NCI-H2227 (cell line): Measurements from ENCODE around the gene SLC66A3.
A peak's percentile ranks its signal among the peaks of the same experiment; 100 is the strongest.
"Not testable (repeated sequence)": the region's sequence is repeated elsewhere in the genome, so short reads cannot be mapped to it uniquely, and the experiment has no call there.

ENCODE experiments used
- DNase-seq: peaks from one replicate; lab custom pipeline; 2025; ENCODE audit not compliant: unreplicated experiment; lab: John Stamatoyannopoulos, UW

SLC66A3 gene

DNA sequence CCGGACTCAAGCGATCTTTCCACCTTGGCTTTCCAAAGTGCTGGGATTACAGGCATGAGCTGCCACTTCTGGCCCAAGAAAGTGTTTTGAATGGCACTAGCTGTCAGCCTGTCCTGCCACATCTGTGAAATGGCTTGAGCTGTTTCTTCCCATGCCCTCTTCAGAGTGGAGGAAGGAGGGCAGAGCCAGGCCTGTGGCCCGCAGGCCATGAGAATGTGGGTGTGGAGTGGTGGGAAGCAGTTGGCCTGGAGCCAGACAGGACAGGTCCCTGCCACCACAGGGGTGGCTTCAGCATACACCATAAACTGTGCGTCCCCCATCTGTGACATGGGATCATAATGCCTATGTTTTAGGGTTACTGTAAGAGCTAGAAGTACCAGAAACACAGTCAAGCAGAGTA lies 6.5 kb downstream of the SLC66A3 start:
- no peak for DNase-seq

DNA sequence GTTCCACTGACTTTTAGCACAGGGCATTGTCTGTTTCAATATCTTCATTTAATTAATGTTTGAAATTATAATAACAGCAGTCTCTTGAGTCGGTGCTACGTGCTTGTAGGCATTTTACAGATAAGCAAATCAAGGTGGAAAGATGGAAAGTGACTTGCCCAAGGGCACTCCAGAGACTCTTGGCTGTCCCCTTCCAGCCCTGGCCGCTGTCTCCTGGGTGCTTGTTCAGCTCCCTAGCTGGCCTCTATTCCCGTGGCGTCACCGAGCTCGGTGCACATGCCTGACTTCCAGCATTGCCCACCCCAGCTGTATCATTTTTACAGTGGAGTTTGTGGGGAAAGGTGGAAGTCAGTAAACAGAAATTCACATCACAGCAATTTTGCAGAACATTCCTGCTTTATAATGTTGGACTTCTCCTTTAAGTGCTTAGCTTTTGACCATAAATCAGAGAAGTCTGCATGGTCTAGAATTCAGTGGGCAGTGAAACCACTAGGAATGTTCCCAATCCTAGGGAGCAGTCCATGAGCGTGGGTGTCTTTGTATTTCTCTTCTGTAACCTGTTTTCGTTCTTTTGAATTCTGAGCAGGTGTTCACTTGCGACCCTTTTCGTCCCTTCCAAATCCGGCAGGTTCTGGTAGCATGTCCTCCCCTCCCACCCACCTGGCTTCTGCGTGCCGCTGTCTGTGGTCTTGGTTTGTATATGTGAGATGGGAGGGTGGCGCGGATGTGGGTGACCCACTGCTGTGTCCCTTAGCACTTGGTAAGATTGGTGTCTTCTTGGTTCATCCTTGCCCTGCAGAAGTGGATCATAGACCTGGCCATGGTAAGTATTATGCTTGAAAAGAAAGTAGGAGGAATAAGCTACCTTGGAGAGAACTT lies 8.4 kb downstream of the SLC66A3 start:
- no peak for DNase-seq

DNA sequence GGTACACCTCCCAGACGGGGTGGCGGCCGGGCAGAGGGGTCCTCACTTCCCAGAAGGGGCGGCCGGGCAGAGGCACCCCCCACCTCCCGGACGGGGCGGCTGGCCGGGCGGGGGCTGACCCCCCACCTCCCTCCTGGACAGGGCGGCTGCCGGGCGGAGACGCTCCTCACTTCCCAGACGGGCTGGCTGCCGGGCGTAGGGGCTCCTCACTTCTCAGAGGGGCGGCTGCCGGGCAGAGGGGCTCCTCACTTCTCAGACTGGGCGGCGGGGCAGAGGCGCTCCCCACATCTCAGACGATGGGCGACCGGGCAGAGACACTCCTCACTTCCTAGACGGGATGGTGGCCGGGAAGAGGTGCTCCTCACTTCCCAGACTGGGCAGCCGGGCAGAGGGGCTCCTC lies 9.8 kb downstream of the SLC66A3 start:
- not testable (repeated sequence) for DNase-seq

GRCh38 chr2:11166476-11166875 lies 11.2 kb downstream of the SLC66A3 start:
- DNase-seq = no peak

DNA sequence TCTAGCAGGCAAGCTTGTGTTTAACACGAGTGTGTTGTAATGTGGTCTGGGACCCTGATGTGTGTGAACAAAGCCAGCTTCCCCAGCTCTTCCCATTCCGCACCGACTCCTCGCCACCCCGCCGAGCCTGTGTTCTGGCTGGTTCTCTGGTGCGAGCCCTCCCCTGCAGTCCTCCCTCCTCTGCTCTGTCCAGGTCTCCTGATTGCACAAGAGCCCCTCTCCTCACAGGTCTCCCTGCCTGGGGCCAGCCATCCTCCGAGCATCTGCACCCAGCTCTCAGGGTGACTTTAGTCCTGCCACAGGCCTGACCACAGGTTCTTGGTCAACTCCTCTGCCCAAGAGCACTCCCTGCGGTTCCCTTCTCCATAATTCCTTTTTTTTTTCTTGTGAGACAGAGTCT lies 13.2 kb downstream of the SLC66A3 start:
- no peak for DNase-seq

DNA sequence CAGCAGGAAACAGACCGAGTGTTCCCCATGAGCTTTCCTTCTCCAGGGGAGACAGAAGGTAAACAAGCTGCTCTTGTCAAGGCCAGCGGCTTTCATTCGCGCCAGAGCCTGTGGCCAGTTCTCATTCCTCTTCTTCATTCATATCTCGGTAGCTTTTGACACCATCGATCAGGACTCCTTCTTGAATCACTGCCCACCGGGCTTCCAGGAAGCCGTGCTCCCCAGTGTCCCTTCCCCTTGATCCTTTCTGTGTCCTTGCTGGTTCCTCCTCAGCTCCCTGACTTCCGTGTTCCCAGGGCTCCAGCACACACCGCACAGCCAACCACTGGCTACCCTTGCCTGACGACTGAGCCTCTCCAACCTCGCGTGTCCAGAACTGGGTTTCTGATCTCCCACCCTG lies 14.1 kb downstream of the SLC66A3 start:
- no peak for DNase-seq

- no peak for DNase-seq
Observed at GRCh38 chr2:11174222-11174621, 19.0 kb downstream of the SLC66A3 start.

GRCh38 chr2:11175293-11175795 lies 20.1 kb downstream of the SLC66A3 start:
- no peak for DNase-seq

GRCh38 chr2:11177871-11178690 lies 22.8 kb downstream of the SLC66A3 start:
- peak; percentile 75 for DNase-seq

DNA sequence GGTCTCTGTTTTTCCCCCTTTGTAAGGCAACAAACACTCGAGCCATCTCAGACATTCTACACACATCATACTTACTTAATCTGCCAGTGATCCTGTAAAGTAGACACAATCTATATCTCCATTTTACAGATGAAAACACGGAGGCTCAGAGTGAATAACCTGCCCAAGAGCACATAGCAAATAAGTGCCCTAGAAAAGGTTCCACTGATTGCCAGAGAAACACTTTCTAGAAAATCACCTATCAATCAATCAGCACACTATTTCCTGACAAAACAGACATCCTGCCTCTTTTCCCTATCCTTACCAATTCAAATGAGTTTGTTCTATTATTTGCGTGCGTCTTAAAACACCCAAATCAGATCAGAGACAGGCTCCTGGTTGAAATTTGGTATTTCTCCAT lies 23.9 kb downstream of the SLC66A3 start:
- DNase-seq = no peak

DNA sequence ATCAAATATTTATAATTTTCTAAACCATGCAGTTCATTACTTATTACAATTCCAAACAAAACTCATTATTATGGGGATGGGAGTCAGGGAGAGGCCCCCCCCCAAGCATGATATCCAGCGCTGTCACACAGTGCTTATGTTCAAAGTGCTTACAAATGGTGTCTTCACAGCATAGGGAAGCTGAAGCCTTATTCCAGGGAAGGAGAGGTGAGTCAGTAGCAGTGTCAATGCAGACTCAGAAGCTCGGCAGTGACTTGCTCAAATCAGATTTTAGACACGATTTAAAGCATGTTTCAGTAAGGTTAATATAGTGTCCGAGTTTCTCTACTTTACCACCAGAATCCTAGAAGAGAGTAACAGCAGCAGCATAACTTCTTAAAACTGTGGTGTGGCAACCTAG lies 24.6 kb downstream of the SLC66A3 start:
- DNase-seq = no peak

DNA sequence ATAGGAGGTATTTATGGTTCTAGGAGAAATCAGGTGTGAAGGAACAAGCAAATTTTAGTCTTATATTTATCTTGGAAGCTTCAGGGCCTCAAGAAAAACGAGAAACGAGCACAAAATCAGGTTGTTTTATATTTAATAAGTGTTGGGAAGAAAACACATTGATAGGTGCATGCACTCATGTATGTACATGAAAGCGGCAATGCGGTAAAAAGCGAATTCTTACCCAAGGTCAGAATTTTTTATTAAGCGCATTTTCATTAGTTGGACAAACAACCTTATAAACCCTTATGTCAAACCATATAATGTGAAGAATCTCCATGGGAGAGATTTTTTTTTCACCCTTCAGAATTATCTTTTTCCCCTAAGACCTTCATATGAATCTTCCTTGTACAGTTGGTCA lies 25.4 kb downstream of the SLC66A3 start:
- no peak for DNase-seq

GRCh38 chr2:11182951-11183350 lies 27.7 kb downstream of the SLC66A3 start:
- no peak for DNase-seq

DNA sequence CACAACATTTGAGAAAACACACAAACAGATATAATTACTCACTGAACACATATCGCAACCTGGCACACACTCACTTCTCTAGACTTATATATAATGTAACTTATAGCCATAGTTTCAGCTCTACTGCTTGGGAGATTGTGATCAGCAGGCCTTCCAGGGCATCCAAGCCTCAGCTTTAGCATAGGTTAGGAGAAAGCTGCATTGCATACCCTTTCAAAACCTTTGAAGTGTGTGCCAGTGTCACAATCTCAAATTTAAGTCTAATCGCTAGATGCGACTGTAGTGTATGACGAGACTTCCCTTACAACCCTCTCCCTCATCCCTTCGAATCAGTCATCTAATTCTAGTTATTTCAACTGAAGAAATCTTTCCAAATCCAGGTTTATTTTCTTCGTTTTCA lies 30.9 kb downstream of the SLC66A3 start:
- no peak for DNase-seq

- no peak for DNase-seq
Observed at GRCh38 chr2:11187083-11187619, 31.9 kb downstream of the SLC66A3 start.

GRCh38 chr2:11187731-11188130 lies 32.5 kb downstream of the SLC66A3 start:
- DNase-seq = no peak

DNA sequence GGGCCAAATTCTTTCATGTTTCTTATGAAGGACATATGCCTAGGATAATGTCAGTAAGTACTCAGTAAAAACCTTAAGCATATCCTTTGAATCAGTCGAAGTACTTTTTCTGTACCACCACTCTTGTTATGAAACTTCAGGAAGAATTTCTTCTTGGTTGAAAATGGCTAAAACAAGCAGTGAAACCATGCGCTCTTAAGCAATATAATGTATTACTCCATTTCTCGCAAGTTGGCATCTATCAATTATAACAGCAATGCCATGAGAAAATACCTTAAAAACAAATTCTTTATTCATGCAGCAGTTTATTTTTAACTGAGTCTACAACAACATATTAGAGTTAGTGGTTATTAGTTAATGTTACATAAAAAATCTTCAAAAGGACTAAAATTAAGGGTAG lies 41.0 kb downstream of the SLC66A3 start:
- no peak for DNase-seq

GRCh38 chr2:11200651-11201050 lies 45.4 kb downstream of the SLC66A3 start:
- no peak for DNase-seq

DNA sequence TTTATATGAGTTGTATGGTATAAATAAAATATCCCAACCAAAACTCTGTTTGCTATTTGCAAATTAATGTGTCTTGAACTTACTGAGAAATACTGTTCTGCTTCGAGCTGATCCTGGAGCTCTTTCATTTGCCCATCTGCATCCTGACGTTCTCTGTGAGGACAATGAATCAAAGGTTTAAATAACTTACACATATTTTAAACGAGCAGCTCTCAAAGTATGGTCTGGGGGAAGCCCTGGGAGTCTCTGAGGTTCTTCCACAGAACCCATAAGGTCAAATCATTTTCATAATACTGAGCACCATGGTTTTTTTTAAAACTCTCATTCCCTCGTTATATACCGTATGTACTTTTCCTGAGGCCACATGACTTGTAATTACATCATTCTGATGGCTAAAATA lies 46.7 kb downstream of the SLC66A3 start:
- DNase-seq = no peak

DNA sequence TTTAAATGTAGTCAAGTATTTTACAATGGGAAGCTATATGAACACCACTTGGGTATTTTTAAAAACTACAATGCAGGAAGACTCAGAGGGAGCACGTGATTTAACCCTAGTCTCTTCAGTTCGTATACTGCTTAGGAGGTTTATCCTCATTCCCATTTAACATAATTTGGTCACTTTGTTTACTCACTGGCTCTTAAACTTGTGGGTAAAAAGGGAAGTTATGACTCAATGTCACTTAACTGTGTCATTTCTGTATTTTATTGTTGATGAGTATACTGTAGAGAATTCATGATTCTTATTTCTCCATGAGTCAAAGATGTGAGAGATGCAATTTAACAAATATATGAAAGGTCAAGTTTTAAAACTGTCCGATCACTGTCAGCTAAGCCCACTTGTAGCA lies 48.2 kb downstream of the SLC66A3 start:
- DNase-seq = no peak

DNA sequence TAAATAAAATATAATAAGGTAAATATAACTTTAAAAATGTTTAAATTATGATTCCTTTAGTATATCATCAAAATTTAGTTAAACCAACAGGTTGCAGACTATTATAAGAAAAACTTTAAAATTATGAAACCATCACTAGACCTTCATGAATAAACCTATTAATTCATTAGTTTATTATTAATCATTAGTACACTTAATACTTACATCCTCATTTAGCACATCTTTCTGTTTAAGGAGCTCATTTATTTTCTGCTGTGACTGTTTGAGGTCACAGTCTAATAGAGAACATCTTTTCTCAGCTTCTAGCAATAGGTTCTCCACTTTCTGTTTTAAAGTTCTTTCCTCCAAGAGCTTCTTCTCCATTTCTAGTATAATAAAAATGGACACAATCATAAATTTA lies 52.8 kb downstream of the SLC66A3 start:
- DNase-seq = no peak

GRCh38 chr2:11212645-11213044 lies 57.4 kb downstream of the SLC66A3 start:
- DNase-seq = no peak
